Retinal pigment epithelial cell (primary cell): ENCODE measurements around the gene OLFM3.

Source experiments
- DNase-seq: peaks from one replicate; pipeline ENCODE4 v3.0.0-alpha.2; 2010; ENCODE audit warnings: low read depth
- H3K4me3 ChIP-seq: 2 replicates; pipeline ENCODE4 v1.5.1; 2011; ENCODE audit warnings: mild to moderate bottlenecking, low read length, control low read depth, moderate library complexity
- CTCF ChIP-seq: conservative IDR thresholded peaks from 2 replicates; pipeline ENCODE4 v1.5.1; 2011; ENCODE audit warnings: low read depth, low read length, control low read depth, inconsistent platforms

OLFM3 gene

DNA sequence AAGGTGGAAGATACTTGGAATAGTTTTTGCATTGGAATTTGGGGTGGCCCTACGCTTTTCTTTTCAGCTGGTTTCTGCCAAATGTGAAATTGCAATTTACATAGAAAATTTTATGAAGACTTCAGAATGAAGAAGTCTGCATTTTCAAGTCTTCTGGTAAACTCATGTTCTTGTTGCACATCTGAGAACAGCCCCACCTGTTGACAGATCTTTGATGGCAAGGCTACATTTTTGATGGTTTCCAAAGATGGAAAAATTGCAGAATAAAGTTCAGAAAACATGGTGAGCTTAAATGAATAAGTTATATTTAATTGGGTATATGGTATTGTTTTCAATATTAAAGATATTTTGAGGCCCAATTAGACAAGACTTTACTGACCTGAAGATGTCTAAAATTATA, 25.4 kb downstream of the OLFM3 start:
- DNase-seq: no peak
- TF ChIP-seq CTCF: peak; percentile 44

DNA sequence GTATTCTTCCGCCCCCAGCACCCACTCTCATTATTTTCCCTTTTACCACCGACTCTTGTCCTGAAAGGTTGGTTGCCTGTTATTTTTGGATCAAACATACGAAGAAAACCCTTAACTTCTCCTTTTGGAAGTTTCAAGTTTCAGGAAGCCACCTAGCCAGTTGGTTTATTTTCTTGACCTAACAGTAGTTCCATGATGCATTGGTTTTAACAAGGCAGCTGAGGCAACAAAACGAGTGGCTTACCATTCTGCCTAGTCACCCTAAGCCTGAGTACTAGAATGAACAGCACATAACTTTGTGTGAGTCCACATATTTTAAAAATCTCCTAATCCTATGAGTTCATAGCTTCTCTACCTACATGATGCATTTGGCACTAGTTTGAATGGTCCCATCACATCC, 28.9 kb downstream of the OLFM3 start:
- no peak for DNase-seq
- no peak for TF ChIP-seq CTCF
- no peak overlapping the region for H3K4me3 ChIP-seq

More for the DNA sequence above, 25.4 kb downstream of the OLFM3 start:
- H3K4me3 ChIP-seq: no peak overlapping the region

GRCh38 chr1:101965341-101965740, 31.4 kb downstream of the OLFM3 start:
- TF ChIP-seq CTCF: no peak

GRCh38 chr1:101964708-101965107, 32.0 kb downstream of the OLFM3 start:
- TF ChIP-seq CTCF: no peak
- no peak overlapping the region for H3K4me3 ChIP-seq
- DNase-seq: no peak

More at GRCh38 chr1:101965341-101965740, 31.4 kb downstream of the OLFM3 start:
- no peak overlapping the region for H3K4me3 ChIP-seq
- no peak for DNase-seq

DNA sequence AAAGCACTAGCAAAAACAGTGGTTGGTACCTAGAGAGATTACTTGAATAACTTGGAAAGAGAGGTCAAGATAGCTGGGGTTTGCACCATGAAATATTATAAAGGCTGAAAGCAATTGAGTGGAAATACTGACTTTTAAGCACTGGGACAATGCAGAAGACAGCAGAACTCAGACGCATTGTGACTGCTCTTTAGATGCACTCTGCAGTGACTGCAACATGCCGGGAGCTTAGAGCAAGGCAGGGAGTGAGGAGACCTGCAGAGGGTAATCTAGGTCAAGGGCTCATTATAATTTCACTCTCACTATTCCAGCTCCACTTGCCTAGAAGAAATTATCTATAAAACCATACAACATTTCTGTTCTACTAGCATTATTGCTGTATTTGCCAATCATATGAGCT, 36.6 kb downstream of the OLFM3 start:
- H3K4me3 ChIP-seq: no peak overlapping the region
- TF ChIP-seq CTCF: no peak
- no peak for DNase-seq

DNA sequence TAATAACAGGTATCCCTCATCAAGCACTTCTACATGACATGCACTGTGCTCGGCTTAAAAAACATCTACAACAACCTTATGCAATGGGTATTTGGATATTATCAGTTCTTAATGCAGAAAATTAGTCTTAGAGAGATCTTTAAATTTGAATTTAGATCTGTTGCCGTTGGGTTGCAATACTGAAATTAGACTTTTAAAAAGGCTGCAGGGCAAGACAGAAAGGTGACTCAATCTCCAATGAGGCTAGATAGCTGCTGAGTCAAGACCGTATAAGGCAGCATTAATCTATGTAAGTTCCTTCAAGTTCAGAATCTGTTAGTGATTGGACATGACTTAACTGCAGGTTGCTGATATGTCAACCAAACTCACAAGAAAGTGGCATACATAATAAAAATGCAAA, 37.3 kb downstream of the OLFM3 start:
- DNase-seq: no peak
- no peak overlapping the region for H3K4me3 ChIP-seq
- no peak for TF ChIP-seq CTCF

DNA sequence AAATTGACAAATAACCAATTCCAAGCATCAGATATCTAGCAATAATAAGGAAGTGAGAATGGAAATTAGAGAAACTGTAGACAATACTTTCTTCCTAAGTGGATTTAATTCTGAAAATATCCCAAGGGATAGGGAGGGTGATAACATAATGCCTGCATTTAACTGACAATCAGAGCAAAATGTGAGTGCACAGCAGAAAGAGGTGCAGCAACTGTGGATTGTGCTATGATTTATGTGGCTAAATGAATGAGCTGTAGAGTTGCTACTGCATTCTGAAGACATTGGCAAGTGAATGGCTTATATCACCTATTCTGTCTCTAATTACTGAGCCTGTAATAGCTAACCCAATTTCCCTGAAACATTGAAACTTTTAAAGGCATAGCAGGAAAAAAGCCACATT, 39.0 kb downstream of the OLFM3 start:
- H3K4me3 ChIP-seq: no peak overlapping the region
- DNase-seq: no peak
- no peak for TF ChIP-seq CTCF
